MM.1S (cell line): ENCODE measurements around the gene COL5A2.

Experiments used
- DNase-seq: peaks from one replicate; pipeline ENCODE4 v3.0.0-alpha.2; 2015
- H2AFZ ChIP-seq: fragments of 300-600 bp; sonication (generic); 2 replicates; pipeline ENCODE4 v1.6.0; 2016; ENCODE audit warnings: antibody characterized with exemption, low read length
- H3F3A ChIP-seq: fragments of 300-600 bp; sonication (generic); 2 replicates; pipeline ENCODE4 v1.6.1; 2016; ENCODE audit warnings: mild to moderate bottlenecking, antibody characterized with exemption, low read length, moderate library complexity, mixed read lengths; ENCODE audit not compliant: insufficient read depth
- H3K27ac ChIP-seq: fragments of 300-600 bp; sonication (generic); 2 replicates; pipeline ENCODE4 v1.5.1; 2016; ENCODE audit warnings: mild to moderate bottlenecking, low read length
- H3K27me3 ChIP-seq: fragments of 300-600 bp; sonication (generic); replicated peaks from 2 replicates; pipeline ENCODE4 v1.6.0; 2016; ENCODE audit warnings: low read length; ENCODE audit not compliant: insufficient read depth
- H3K36me3 ChIP-seq: fragments of 300-600 bp; sonication (generic); replicated peaks from 2 replicates; pipeline ENCODE4 v1.6.1; 2016; ENCODE audit warnings: mild to moderate bottlenecking, low read length, mixed read lengths; ENCODE audit not compliant: insufficient read depth
- H3K4me1 ChIP-seq: fragments of 300-600 bp; sonication (generic); 2 replicates; pipeline ENCODE4 v1.6.1; 2016; ENCODE audit warnings: low read length, mixed read lengths
- H3K4me2 ChIP-seq: fragments of 300-600 bp; sonication (generic); 2 replicates; pipeline ENCODE4 v1.6.0; 2016; ENCODE audit warnings: low read depth, low read length
- H3K4me3 ChIP-seq: fragments of 300-600 bp; sonication (generic); 2 replicates; pipeline ENCODE4 v1.5.1; 2016; ENCODE audit warnings: low read length, mixed read lengths
- H3K79me2 ChIP-seq: fragments of 300-600 bp; sonication (generic); 2 replicates; pipeline ENCODE4 v1.6.1; 2016; ENCODE audit warnings: mixed run types, low read length, mixed read lengths
- H3K9ac ChIP-seq: fragments of 300-600 bp; sonication (generic); 2 replicates; pipeline ENCODE4 v1.6.1; 2016; ENCODE audit warnings: low read length, mixed read lengths
- H3K9me2 ChIP-seq: fragments of 300-600 bp; sonication (generic); replicated peaks from 2 replicates; pipeline ENCODE4 v1.6.1; 2016; ENCODE audit warnings: mild to moderate bottlenecking, low read length, mixed read lengths; ENCODE audit not compliant: insufficient read depth
- H3K9me3 ChIP-seq: fragments of 300-600 bp; sonication (generic); replicated peaks from 2 replicates; pipeline ENCODE4 v1.6.1; 2016; ENCODE audit warnings: mild to moderate bottlenecking, low read length, mixed read lengths; ENCODE audit not compliant: insufficient read depth
- H4K20me1 ChIP-seq: fragments of 300-600 bp; sonication (generic); 2 replicates; pipeline ENCODE4 v1.6.1; 2016; ENCODE audit warnings: mild to moderate bottlenecking, low read length, moderate library complexity, mixed read lengths; ENCODE audit not compliant: insufficient read depth
- CTCF ChIP-seq: fragments of 300-600 bp; sonication (generic); IDR thresholded peaks from 2 replicates; pipeline ENCODE4 v1.5.1; 2016; ENCODE audit warnings: antibody characterized with exemption, low read length, mixed read lengths
- EZH2 ChIP-seq: fragments of 300-600 bp; sonication (generic); optimal IDR thresholded peaks from 2 replicates; pipeline ENCODE3; 2017; ENCODE audit warnings: low read depth, mild to moderate bottlenecking, antibody characterized with exemption, low read length, mixed read lengths
- EZH2phosphoT487 ChIP-seq: fragments of 300-600 bp; sonication (generic); IDR thresholded peaks from 2 replicates; pipeline ENCODE4 v1.6.1; 2018; ENCODE audit warnings: antibody characterized with exemption, low read length

COL5A2 gene

GRCh38 chr2:188984680-188985079 lies 194.9 kb downstream of the COL5A2 start:
- H3K36me3 ChIP-seq, result no peaks in the 10 kb centered on the region
- no peaks in the 10 kb centered on the region for H4K20me1 ChIP-seq
- H3F3A ChIP-seq, result no peaks in the 10 kb centered on the region
- no peak overlapping the region for H3K4me3 ChIP-seq
- no peaks in the 10 kb centered on the region for H3K9me2 ChIP-seq
- no peak overlapping the region for H3K9ac ChIP-seq
- H3K9me3 ChIP-seq, result no peaks in the 10 kb centered on the region
- H3K4me2 ChIP-seq, result no peak overlapping the region
- no peak for TF ChIP-seq EZH2
- TF ChIP-seq EZH2phosphoT487, result no peak
- no peak for TF ChIP-seq CTCF
- H3K27me3 ChIP-seq, result no peaks in the 10 kb centered on the region
- H3K27ac ChIP-seq, result no peak overlapping the region
- no peak overlapping the region for H2AFZ ChIP-seq
- no peaks in the 10 kb centered on the region for H3K4me1 ChIP-seq
- H3K79me2 ChIP-seq, result no peaks in the 10 kb centered on the region
- no peak for DNase-seq

GRCh38 chr2:188984065-188984491 lies 195.5 kb downstream of the COL5A2 start:
- Histone ChIP-seq H3K36me3 (no peaks in the 10 kb centered on the region), H3F3A (no peaks in the 10 kb centered on the region), H4K20me1 (no peaks in the 10 kb centered on the region), H3K4me1 (no peaks in the 10 kb centered on the region), H3K79me2 (no peaks in the 10 kb centered on the region), H3K27ac (no peak overlapping the region), H3K9ac (no peak overlapping the region), H3K4me2 (no peak overlapping the region), H3K9me2 (no peaks in the 10 kb centered on the region), H3K9me3 (no peaks in the 10 kb centered on the region), H3K27me3 (no peaks in the 10 kb centered on the region), H2AFZ (no peak overlapping the region), H3K4me3 (no peak overlapping the region)
- TF ChIP-seq CTCF (no peak), EZH2phosphoT487 (no peak), EZH2 (no peak)
- no peak for DNase-seq

- H4K20me1 ChIP-seq, result no peaks in the 10 kb centered on the region
- H3K36me3 ChIP-seq, result no peaks in the 10 kb centered on the region
- H2AFZ ChIP-seq, result no peak overlapping the region
- H3K9me2 ChIP-seq, result no peaks in the 10 kb centered on the region
- no peaks in the 10 kb centered on the region for H3F3A ChIP-seq
- no peak overlapping the region for H3K4me3 ChIP-seq
- H3K4me1 ChIP-seq, result no peaks in the 10 kb centered on the region
- DNase-seq, result no peak
- H3K9ac ChIP-seq, result no peak overlapping the region
- no peak overlapping the region for H3K4me2 ChIP-seq
- H3K27me3 ChIP-seq, result no peaks in the 10 kb centered on the region
- no peaks in the 10 kb centered on the region for H3K9me3 ChIP-seq
- no peak overlapping the region for H3K27ac ChIP-seq
- TF ChIP-seq EZH2phosphoT487, result no peak
- TF ChIP-seq CTCF, result no peak
- no peak for TF ChIP-seq EZH2
- no peaks in the 10 kb centered on the region for H3K79me2 ChIP-seq
These were observed 196.0 kb downstream of the COL5A2 start for GRCh38 chr2:188983427-188984064.
